GM13976 (cell line): Measurements from ENCODE around the gene CEBPG.

Source experiments
- DNase-seq: peaks from one replicate; pipeline ENCODE4 v3.0.0; 2012; ENCODE audit warnings: low spot score
- in situ Hi-C: fragments of 300-500 bp; cut with MboI; formaldehyde crosslinking; loops from one replicate; pipeline ENCODE4 v1.12.0; 2022; ENCODE audit warnings: low sequenced_read_pairs, mixed read lengths, inconsistent platforms; ENCODE audit not compliant: unreplicated experiment
- TF ChIP-seq, protein P1 (sequence below): IDR thresholded peaks from 2 replicates; pipeline ENCODE4 v1.5.1; 2012; ENCODE audit warnings: borderline replicate concordance, mild to moderate bottlenecking; ENCODE audit not compliant: insufficient read depth; ENCODE audit errors: extremely low read depth, missing control alignments, control extremely low read depth

Gene CEBPG

DNA sequence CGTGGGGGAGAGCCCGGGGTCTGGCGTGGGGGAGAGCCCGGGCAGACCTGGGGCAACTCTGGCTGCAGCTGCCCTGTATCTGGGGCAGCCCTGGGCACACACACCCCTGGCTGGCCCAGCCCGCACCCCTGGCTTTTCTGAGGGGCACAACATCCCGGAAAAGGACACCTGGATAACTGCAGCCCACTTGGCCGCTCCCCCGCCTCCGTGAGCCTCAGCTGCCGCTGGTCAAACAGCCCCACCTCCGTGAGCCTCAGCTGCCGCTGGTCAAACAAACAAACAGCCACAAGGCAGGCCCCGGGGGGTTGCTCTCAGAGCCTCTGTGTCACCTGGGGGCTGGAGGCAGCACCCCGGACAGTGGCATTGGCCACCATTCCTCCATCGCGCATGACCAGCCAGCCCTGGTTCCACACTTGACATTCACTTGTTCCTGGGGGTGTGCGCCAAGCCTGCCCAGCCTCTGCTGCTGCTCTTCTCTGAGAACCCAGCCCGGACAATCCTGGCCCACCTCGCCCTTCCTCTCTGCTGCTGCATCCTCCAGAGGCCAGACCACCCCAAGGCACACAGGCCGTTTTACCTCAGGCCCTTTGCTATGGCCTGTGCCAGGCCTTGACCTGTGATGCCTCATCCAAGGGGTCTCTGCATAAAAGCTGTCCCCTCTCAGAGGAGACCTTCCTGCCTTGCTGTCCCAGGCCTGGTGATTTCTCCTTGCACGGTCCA lies 19.9 kb downstream of the CEBPG start:
- TF ChIP-seq, protein P1, sequence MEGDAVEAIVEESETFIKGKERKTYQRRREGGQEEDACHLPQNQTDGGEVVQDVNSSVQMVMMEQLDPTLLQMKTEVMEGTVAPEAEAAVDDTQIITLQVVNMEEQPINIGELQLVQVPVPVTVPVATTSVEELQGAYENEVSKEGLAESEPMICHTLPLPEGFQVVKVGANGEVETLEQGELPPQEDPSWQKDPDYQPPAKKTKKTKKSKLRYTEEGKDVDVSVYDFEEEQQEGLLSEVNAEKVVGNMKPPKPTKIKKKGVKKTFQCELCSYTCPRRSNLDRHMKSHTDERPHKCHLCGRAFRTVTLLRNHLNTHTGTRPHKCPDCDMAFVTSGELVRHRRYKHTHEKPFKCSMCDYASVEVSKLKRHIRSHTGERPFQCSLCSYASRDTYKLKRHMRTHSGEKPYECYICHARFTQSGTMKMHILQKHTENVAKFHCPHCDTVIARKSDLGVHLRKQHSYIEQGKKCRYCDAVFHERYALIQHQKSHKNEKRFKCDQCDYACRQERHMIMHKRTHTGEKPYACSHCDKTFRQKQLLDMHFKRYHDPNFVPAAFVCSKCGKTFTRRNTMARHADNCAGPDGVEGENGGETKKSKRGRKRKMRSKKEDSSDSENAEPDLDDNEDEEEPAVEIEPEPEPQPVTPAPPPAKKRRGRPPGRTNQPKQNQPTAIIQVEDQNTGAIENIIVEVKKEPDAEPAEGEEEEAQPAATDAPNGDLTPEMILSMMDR: no peak
- in situ Hi-C loops: no loop called here
- DNase-seq: no peak

DNA sequence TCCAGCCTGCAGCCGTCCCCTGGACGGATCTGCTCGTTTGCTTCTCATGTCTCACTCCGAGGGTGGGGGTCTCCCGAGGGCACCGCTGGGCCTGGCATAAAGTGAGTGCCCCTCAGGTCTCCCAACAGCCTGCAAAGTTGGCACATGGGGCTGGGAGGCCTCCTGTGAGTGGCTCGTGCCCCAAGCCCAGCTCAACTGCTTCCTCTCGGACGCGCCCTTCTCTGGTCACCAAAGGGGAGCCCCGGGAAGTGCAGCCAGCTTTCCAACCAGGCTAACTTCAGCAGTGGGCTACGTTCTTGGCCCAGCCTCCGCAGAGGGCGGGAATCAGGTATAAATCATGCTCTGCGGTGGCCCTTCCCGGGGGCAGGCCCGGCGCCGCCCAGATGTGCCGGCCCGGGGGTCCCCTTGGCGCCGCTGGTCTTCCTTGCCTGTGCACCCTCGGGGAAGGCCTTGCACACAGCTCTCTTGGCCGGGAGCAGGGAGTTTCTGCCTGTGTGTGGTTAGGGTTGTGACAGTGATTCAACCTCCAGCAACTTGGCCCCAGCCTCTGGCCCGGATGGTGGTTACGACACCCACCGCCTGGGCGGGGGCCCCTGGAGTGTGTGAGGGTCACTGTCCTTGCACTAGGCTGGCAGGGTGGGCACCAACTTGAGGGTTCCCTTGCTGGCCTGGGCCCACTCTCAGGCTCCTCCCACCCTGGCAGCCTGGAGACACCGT lies 20.7 kb downstream of the CEBPG start:
- TF ChIP-seq, protein P1: no peak
- in situ Hi-C loops: no loop called here
- no peak for DNase-seq

DNA sequence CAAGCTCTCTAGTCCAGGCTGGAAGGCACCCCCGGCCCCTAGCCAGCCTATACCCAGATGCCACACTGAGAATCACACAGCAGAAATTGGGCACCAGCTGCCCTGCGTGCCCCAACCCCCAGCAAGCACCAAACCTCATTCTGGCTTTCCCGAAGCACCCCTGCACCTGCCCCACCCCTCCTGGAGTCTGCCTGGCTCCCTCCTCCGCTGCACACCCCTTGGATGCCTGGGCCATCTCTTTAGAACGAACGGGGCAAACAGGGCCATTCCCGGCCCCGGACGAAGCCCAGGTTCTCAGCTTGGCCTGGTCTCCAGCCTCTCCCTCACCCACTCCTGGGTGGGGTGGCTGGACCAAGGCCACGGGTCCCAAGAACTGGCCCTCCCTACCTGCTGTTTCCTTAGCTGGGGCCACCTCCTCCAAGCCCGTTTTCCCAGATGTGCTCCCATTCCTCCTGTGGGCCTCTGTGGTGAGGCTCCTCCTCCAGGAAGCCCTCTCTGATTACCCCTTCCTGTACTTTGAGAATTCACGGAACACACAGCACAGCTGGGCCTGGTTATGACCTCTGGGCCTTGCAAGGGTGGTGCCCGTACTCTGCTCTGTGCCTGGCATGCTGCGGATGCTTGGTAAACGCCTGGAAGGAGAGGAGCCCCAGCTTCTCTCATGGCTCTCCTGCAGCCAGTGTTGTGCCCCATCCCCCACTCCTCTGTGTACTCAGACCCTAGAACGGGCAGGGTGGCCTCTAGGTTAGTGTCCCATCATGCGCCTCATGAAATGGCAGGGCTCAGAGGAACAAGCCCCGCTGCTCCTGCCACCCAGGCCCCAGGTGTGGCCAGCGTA lies 21.4 kb downstream of the CEBPG start:
- in situ Hi-C loops: no loop called here
- no peak for DNase-seq
- TF ChIP-seq, protein P1: no peak

DNA sequence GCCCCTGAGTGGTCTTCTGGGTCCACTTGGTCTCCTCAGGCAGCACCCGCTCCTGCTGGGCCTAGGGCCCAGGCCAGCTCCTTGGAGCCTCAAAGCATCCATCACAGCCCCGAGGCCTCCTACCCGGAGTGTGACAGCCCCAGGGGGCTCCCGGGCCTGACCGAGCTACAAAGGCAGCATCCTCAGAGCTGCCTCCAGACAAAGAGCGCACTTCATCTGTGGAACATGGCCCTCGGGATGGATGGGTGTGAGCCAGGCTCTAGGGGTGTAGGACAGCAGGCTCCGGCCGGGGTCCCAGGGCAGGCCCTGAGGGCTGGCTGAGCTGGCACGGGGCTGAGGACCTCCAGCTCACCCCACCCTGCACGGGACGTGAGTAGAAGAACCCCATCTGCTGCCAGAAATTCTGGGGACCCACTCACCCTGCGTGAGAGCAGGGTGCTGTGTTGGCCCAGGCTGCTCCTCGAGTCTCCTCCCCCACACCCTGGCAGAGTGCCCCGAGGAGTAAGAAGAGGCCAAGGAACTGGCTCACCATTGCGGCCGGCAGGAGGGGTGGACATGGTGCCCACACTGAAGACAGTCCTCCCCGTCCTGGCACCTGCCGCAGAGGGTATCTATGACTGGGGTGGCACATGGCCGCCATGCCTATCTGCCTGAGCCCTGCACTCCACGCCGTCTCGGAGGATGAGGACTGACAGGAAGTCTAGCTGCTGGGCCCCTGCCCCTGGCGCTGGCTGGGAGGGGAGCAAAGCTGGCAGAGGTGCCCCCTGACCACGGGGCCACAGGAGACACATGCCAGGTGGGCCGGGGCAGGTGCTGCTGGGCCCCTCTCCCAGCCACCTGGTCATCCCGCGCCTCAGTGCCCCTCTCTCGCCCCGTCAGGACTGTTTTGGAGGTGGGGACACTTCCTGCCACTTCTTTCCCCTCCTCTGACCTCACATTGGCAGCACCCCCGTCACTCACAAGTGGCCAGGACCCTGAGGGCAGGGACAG lies 22.3 kb downstream of the CEBPG start:
- no peak for DNase-seq
- TF ChIP-seq, protein P1: no peak
- in situ Hi-C loops: no loop called here

DNA sequence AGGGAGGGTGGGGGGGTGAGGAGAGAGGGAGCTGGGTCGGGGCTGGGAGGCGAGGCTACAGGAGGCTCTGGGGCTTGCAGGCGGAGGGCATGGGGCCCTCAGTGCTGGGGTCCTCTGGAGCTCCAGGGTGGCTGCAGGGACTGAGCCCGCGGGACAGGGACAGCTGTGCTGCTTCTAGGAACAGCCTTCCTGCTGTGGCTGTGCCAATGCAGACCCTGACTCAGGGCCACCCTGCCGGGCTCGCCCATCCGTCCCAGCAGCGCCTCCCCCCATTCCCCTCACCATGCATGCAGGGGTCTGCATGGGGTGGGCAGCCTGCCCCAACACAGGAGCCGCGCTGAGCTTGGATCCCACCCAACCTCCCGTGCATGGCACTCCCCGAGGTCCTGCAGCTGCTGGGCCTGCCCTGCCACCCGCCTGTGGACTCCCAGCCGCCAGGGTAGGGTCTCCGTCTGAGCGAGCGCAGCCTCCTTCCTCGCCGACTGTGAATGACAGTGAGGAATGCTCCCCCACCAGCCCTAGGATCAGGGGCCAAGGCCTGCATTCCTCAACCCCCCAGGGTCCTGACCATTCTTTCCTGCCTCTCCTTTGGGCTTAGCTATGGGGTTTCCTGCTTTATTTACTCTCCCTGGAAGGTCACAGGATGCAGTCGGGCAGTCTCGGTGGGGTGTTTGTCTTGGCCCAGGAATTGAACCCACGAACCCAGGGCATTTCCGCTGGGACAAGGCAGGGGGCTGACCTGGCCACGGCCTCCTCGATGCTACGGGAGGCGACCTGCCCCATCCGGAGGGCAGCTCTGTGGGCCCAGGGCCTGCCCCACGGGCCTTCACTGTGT lies 23.4 kb downstream of the CEBPG start:
- in situ Hi-C loops: no loop called here
- TF ChIP-seq, protein P1: no peak
- DNase-seq: no peak
